Pons (tissue), 1 donor: Measurements from ENCODE around the gene WDR18.

Source experiments
- DNase-seq: peaks from one replicate; pipeline ENCODE4 v3.0.0-alpha.2; 2016; ENCODE audit warnings: low spot score

The WDR18 gene

GRCh38 chr19:991932-992669 lies 8.0 kb downstream of the WDR18 start:
- no peak for DNase-seq

DNA sequence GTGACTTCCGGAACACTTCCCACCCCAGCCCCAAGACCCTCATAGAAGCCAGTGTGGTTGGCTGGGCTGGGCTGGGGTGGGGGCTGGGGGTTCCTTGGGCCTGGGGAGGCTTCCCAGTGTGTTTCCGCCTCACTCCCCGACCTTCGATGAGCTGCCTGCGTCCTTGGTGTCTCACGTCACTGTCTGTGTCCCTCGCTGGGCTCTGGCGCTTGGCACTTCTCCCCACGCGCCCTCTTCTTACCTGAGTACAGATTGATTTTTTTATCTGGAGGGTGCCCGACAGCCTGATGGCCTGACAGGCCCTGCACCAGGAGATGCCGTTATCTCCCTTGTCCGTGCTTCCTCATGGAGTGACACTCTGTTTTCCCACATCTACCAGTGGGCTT lies 8.5 kb downstream of the WDR18 start:
- no peak for DNase-seq

GRCh38 chr19:993361-993830 lies 9.3 kb downstream of the WDR18 start:
- DNase-seq = no peak

DNA sequence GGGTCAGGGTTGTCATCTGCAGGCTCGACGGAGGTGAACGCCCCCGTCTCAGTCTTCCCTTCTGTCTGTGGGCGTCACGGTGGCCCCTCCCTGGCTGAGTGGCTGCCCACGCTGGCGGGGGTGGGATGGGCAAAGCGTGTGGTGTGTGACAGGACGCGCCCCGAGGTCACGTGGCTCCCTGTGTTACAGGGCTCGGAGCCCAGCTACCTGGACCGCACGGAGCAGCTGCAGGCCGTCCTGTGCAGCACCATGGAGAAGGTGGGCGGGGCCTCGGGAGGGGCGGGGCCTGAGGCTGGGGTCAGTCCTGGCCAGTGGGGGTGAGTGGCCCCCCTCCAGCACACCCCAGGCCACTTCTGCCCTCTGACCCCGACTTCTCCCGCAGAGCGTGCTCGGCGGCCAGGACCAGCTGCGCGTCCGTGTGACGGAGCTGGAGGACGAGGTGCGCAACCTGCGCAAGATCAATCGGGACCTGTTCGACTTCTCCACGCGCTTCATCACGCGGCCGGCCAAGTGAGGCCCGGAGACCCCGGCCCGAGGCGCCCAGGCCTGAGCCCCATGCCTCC lies 9.8 kb downstream of the WDR18 start:
- no peak for DNase-seq

- DNase-seq = no peak
Measured at GRCh38 chr19:994516-994915, 10.4 kb downstream of the WDR18 start.

DNA sequence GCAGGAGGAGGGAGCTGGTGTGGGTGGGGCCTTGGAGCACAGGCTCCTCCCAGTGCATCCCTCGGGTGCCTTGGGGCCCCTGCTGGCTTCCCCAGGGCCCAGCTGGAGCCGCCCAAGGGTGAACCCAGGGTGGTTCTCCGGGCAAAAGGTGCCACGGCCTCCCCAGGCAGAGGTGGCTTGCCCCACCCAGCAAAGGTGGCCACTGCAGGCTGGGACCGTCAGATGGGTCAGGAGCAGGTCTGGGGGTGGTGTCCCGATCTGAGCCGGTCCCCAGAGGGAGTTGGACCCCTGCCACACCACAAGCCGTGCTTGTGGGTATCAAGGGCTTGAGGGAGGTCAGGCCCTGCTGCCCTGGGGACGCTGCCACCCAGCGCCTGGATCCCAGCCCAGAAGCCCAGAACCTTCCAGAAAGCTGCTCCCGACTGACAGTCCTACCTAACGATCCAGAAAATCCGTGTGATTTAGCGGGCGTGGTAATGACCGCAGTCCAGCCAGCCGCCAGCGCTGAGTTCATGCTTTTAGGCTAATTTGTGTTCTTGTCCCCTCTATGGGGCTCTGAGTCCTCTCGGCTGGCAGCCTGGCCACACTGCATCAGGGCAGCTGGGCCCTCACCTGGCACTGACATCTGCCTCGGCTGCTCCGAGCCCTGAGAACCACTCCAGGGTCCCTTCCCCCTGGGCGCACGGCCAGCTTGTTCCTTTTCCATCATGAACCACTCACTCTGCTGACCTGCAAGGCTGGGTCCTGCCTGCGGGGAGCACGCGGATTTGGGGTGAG lies 11.1 kb downstream of the WDR18 start:
- DNase-seq = no peak

GRCh38 chr19:996051-996838 lies 12.1 kb downstream of the WDR18 start:
- DNase-seq = no peak

- DNase-seq = no peak
Measured at GRCh38 chr19:998064-998463, 13.9 kb downstream of the WDR18 start.

- no peak for DNase-seq
Measured at GRCh38 chr19:999379-999719, 15.2 kb downstream of the WDR18 start.

- no peak for DNase-seq
Measured at GRCh38 chr19:1000095-1000494, 15.9 kb downstream of the WDR18 start, which contains the start of gene GRIN3B. GRIN3B (plus strand) TSS chr19:1000419; CDS start chr19:1000438, 19 bp downstream.

- no peak for DNase-seq
Measured at GRCh38 chr19:1000591-1001537, 16.7 kb downstream of the WDR18 start.

GRCh38 chr19:1001538-1002166 lies 17.5 kb downstream of the WDR18 start:
- DNase-seq = no peak

DNA sequence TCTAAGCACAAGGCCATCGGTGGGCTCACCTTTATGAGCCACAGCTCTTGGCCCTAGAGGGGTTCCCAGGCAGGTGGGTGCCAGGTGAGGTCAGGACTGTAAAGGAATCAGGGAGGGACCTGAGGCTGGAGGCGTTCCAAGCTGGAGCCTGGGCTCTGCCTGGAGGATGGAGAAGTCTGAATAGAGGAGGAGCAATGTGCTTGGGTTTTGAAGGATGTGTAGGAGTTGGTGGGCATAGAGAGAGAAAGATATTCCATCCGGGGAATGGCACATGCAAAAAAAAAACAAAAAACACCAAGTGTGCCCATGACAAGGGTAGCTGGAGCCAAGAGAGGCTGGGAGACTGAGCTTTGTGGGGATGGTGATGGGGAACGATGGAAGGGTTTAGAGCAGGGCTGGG lies 18.5 kb downstream of the WDR18 start:
- DNase-seq = no peak

- DNase-seq = no peak
Measured at GRCh38 chr19:1003283-1003682, 19.1 kb downstream of the WDR18 start.

GRCh38 chr19:1004204-1004802 lies 20.2 kb downstream of the WDR18 start:
- DNase-seq = no peak

- no peak for DNase-seq
Measured at GRCh38 chr19:1004803-1005664, 20.9 kb downstream of the WDR18 start.

- no peak for DNase-seq
Measured at GRCh38 chr19:1006711-1007398, 22.7 kb downstream of the WDR18 start.

DNA sequence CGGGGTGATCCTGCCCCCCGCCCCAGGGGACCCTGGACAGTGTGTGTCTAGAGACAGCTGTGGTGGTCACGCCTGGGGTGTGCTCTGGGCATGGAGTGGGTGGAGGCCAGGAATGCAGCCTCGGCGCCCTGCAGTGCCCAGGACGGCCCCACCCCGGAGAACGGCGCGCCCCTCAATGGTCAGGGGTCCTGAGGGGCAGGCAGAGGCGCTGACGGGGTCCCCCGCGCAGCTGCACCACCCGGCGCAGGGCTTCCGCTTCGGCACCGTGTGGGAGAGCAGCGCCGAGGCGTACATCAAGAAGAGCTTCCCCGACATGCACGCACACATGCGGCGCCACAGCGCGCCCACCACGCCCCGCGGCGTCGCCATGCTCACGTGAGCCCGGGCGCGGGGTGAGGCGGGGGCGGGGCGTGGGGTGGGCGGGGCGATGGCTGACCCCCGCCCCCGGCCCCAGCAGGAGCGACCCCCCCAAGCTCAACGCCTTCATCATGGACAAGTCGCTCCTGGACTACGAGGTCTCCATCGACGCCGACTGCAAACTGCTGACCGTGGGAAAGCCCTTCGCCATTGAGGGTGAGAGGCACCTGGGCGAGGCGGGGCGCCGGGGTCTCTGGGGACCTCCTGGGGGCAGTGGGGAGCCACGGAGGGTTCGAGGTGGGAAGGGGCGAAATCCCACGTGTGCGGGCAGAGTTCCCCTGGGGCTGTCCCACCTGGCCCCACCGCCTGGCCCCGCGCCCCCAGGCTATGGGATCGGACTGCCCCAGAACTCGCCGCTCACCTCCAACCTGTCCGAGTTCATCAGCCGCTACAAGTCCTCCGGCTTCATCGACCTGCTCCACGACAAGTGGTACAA lies 23.5 kb downstream of the WDR18 start:
- no peak for DNase-seq
